Esophagus muscularis mucosa (tissue), 4 donors: ENCODE results near the gene CEP44. TPM values are rescaled to one million over a fixed set of nuclear protein-coding genes. Genes with fewer than 3 reads are reported as not detected.

Experiments used
- DNase-seq: peaks from one replicate; pipeline ENCODE4 v3.0.0-alpha.2; 2017; ENCODE audit errors: extremely low spot score
- H3K27ac ChIP-seq, 4 donors: fragments of 200-600 bp; sonication (generic); replicated peaks in 1 of 4; 1 replicate in 3 of 4; 2 replicates in 1 of 4; pipeline ENCODE4 v1.5.1; 2016 to 2019; ENCODE audit warnings: mild to moderate bottlenecking in 1 of 4
- H3K27me3 ChIP-seq, 4 donors: fragments of 200-600 bp; sonication (generic); one replicate each; pipeline versions ENCODE4 v1.5.1 to v1.6.0; 2016 to 2019
- H3K36me3 ChIP-seq, 4 donors: fragments of 200-600 bp; sonication (generic); one replicate each; pipeline ENCODE4 v1.5.1; 2016 to 2019
- H3K4me1 ChIP-seq, 4 donors: fragments of 200-600 bp; sonication (generic); one replicate each; pipeline ENCODE4 v1.5.1; 2016 to 2019
- H3K4me3 ChIP-seq, 4 donors: fragments of 200-600 bp; sonication (generic); 1 replicate in 2 of 4; 2 replicates in 2 of 4; pipeline ENCODE4 v1.5.1; 2016 to 2019; ENCODE audit warnings: mild to moderate bottlenecking in 4 of 4, moderate library complexity in 1 of 4
- H3K9me3 ChIP-seq, 4 donors: fragments of 200-600 bp; sonication (generic); 1 replicate in 3 of 4; 2 replicates in 1 of 4; pipeline ENCODE4 v1.5.1; 2016 to 2019
- CTCF ChIP-seq, 3 experiments: fragments of 200-600 bp in 2 of 3; fragments of 450-650 bp in 1 of 3; sonication (generic) in 2 of 3; IDR thresholded peaks; one replicate each; pipeline ENCODE4 v1.5.1; 2017 to 2019; ENCODE audit warnings: antibody characterized with exemption in 3 of 3, mild to moderate bottlenecking in 2 of 3, moderate library complexity in 1 of 3
- EP300 ChIP-seq: sonication (generic); formaldehyde crosslinking; IDR thresholded peaks from one replicate; pipeline ENCODE4 v1.6.1; 2017; ENCODE audit warnings: antibody characterized with exemption
- POLR2A ChIP-seq: fragments of 450-650 bp; IDR thresholded peaks from one replicate; pipeline ENCODE4 v1.6.1; 2017; ENCODE audit warnings: antibody characterized with exemption, moderate library complexity, mild to moderate bottlenecking, low read depth
- POLR2AphosphoS5 ChIP-seq, 2 donors: sonication (generic); formaldehyde crosslinking; IDR thresholded peaks; one replicate each; pipeline ENCODE4 v1.6.1; 2017; ENCODE audit warnings: antibody characterized with exemption in 2 of 2
- WGBS: methylation state at CpG from one replicate; pipeline ENCODE4 v1.1.5; 2018; 5-methylcytosine and 5-hydroxymethylcytosine counted together
- intact Hi-C: fragments of 100-400 bp; cut with DNase I; formaldehyde crosslinking; loops from one replicate; pipeline ENCODE4 v1.15.1; 2023
- total RNA-seq, 4 donors: library from RNA; depleted of rRNA; stranded (reverse); fragments of >200 nt; gene quantifications; one replicate each; pipeline versions ENCODE4 v1.1.0 to v1.2.1, GENCODE V29; 2016

Gene CEP44
- total RNA-seq, 4 donors from 2014 or later = 8.1 to 15.8 (median 11.5) TPM

DNA sequence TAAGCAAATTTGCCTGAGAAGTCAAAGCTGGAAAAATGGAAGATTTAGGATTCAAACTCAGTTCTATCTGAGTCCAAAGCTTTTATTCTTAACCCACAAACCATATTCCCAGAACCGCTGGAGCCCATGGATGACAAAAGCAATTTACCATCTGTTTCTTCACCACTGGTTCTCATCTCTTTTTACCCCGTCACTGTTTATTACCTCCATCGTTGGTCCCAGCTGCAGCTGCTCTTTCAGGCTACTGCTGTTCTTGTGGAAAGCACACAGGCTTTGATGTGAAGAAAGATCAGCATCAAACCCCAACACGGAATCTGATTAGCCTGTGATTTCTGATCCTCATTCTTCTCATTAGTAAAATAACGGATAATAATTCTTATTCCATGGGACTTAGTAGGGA is 9.8 kb upstream of the CEP44 start:
- no peaks in the 10 kb centered on the region for H3K27me3 ChIP-seq

DNA sequence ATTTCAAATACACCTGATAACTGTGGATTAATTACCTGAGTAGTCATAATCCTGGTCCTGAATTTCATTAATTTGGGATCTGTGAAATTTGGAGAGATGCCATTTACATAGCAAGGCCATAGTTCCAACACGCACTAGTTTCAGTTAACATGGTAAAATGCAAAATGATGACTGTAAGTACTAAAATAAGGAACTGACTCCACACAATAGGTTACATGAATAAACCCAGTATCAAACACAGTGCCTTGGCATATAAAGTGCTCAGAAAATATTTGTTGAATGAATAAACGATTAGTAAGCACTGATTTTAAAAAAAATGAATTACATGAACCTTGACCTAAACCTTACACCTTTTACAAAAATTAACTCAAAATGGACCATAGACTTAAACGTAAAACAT is 9.3 kb upstream of the CEP44 start:
- no peaks in the 10 kb centered on the region for H3K9me3 ChIP-seq
- no peaks in the 10 kb centered on the region for H3K36me3 ChIP-seq
- no peaks in the 10 kb centered on the region for H3K27me3 ChIP-seq
- no peak for TF ChIP-seq POLR2A
- TF ChIP-seq POLR2AphosphoS5 (IDR thresholded peaks at IDR 0.05) = no peak
- no peak for TF ChIP-seq EP300
- TF ChIP-seq CTCF (IDR thresholded peaks at IDR 0.05) = no peak
- DNase-seq = no peak
- peaks cover 0 to 16% (median 5%) of the 10 kb centered on the region in 4 donors for H3K4me1 ChIP-seq
- H3K4me3 ChIP-seq = no peak overlapping the region
- H3K27ac ChIP-seq = no peak overlapping the region
- 96% methylated on average over 3 of the region's 3 CpGs for WGBS
- intact Hi-C loops = no loop called here

More for the DNA sequence above, 9.8 kb upstream of the CEP44 start:
- Histone ChIP-seq H3K36me3 (no peaks in the 10 kb centered on the region), H3K27ac (no peak overlapping the region), H3K4me1 (peaks cover 0 to 15% (median 5%) of the 10 kb centered on the region in 4 donors), H3K9me3 (no peaks in the 10 kb centered on the region), H3K4me3 (no peak overlapping the region)
- intact Hi-C loops = no loop called here
- DNase-seq = no peak
- TF ChIP-seq POLR2AphosphoS5 (IDR thresholded peaks at IDR 0.05) = no peak
- TF ChIP-seq POLR2A = no peak
- TF ChIP-seq CTCF (IDR thresholded peaks at IDR 0.05) = no peak
- no peak for TF ChIP-seq EP300
- WGBS = 85% methylated on average over 5 of the region's 5 CpGs

- no peaks in the 10 kb centered on the region for H3K27me3 ChIP-seq
- no peaks in the 10 kb centered on the region for H3K9me3 ChIP-seq
- intact Hi-C loops = no loop called here
- no peak overlapping the region for H3K4me3 ChIP-seq
- 95% methylated on average over 3 of the region's 3 CpGs for WGBS
- peaks cover 0 to 16% (median 5%) of the 10 kb centered on the region in 4 donors for H3K4me1 ChIP-seq
- H3K36me3 ChIP-seq = no peaks in the 10 kb centered on the region
- TF ChIP-seq EP300 (no peak), POLR2AphosphoS5 (IDR thresholded peaks at IDR 0.05) (no peak), POLR2A (no peak), CTCF (IDR thresholded peaks at IDR 0.05) (no peak)
- DNase-seq = no peak
- no peak overlapping the region for H3K27ac ChIP-seq
These were observed 8.6 kb upstream of the CEP44 start for GRCh38 chr4:174275101-174275500.

DNA sequence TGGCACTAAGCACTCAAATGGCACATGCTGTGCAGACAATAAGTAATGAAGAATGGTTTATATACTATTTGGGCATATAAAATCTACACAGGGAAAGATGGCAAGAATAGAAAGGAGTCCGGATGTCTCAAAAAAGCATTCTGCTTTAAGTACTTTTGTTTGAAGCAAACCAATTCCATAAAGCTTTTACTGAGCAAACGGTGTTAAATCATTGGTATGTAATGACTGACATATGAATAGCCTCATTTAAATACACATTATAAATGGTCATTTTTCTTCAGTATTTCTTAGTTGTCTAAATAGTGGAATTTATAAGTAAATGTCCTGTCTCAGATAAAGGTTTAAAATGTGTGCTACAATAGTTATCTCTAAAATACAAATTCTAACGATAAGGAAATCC is 6.3 kb upstream of the CEP44 start:
- 69% methylated on average over 3 of the region's 3 CpGs for WGBS
- intact Hi-C loops = no loop called here
- H3K27ac ChIP-seq = no peak overlapping the region
- peaks cover 8 to 32% (median 25%) of the 10 kb centered on the region in 4 donors for H3K4me1 ChIP-seq
- H3K4me3 ChIP-seq = no peak overlapping the region
- H3K9me3 ChIP-seq = no peaks in the 10 kb centered on the region
- no peak for DNase-seq
- H3K27me3 ChIP-seq = no peaks in the 10 kb centered on the region
- no peaks in the 10 kb centered on the region for H3K36me3 ChIP-seq
- TF ChIP-seq POLR2A (no peak), CTCF (IDR thresholded peaks at IDR 0.05) (no peak), EP300 (no peak)

GRCh38 chr4:174278467-174278866 is 5.2 kb upstream of the CEP44 start:
- DNase-seq = no peak
- no peak for TF ChIP-seq EP300
- no peak for TF ChIP-seq POLR2AphosphoS5 (IDR thresholded peaks at IDR 0.05)
- no peak for TF ChIP-seq CTCF (IDR thresholded peaks at IDR 0.05)
- no peak for TF ChIP-seq POLR2A
- Histone ChIP-seq H3K27me3 (no peaks in the 10 kb centered on the region), H3K36me3 (no peaks in the 10 kb centered on the region), H3K27ac (no peak overlapping the region), H3K4me3 (no peak overlapping the region), H3K4me1 (peaks cover 11 to 33% (median 29%) of the 10 kb centered on the region in 4 donors), H3K9me3 (no peaks in the 10 kb centered on the region)
- intact Hi-C loops = no loop called here
